Right lung (tissue), 10 donors: Measurements from ENCODE around the gene MTIF2. TPM values are rescaled to one million over a fixed set of nuclear protein-coding genes. Genes with fewer than 3 reads are reported as not detected.
"Not testable (repeated sequence)": the region's sequence is repeated elsewhere in the genome, so short reads cannot be mapped to it uniquely, and the experiment has no call there.

ENCODE experiments used
- DNase-seq, 2 donors: peaks; one replicate each; pipeline ENCODE4 v3.0.0-alpha.2; 2013
- long read RNA-seq, 8 donors: transcript quantifications; one replicate each; lab custom pipeline, GENCODE V29; 2026
- polyA plus RNA-seq, 5 donors: library from polyadenylated mRNA; unstranded; fragments of 120-200 nt; gene quantifications; one replicate each; pipeline versions ENCODE4 v1.2.1 to v1.2.3, GENCODE V29; 2013; ENCODE audit warnings: inconsistent platforms in 1 of 5, low replicate concordance in 1 of 5; ENCODE audit not compliant: insufficient read length in 5 of 5, insufficient read depth in 1 of 5

MTIF2 gene, protein sequence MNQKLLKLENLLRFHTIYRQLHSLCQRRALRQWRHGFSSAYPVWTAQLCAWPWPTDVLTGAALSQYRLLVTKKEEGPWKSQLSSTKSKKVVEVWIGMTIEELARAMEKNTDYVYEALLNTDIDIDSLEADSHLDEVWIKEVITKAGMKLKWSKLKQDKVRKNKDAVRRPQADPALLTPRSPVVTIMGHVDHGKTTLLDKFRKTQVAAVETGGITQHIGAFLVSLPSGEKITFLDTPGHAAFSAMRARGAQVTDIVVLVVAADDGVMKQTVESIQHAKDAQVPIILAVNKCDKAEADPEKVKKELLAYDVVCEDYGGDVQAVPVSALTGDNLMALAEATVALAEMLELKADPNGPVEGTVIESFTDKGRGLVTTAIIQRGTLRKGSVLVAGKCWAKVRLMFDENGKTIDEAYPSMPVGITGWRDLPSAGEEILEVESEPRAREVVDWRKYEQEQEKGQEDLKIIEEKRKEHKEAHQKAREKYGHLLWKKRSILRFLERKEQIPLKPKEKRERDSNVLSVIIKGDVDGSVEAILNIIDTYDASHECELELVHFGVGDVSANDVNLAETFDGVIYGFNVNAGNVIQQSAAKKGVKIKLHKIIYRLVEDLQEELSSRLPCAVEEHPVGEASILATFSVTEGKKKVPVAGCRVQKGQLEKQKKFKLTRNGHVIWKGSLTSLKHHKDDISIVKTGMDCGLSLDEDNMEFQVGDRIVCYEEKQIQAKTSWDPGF
- polyA plus RNA-seq, result 10 to 100 TPM; 24.3 to 39.9 (median 33.2) TPM
- long read RNA-seq, donor 1, partial matches to known transcripts, result 8 of 10 reads
- long read RNA-seq, donor 1, other reads (novel, unspliced or antisense), result 0 of 10 reads
- long read RNA-seq, donor 2, partial matches to known transcripts, result 0 of 1 reads
- long read RNA-seq, donor 2, other reads (novel, unspliced or antisense), result 0 of 1 reads
- long read RNA-seq, donor 3, partial matches to known transcripts, result 0 of 1 reads
- long read RNA-seq, donor 3, other reads (novel, unspliced or antisense), result 0 of 1 reads
- long read RNA-seq, donor 4, partial matches to known transcripts, result 0 of 1 reads
- long read RNA-seq, donor 4, other reads (novel, unspliced or antisense), result 0 of 1 reads
- long read RNA-seq, donor 5, partial matches to known transcripts, result 21 of 21 reads
- long read RNA-seq, donor 5, other reads (novel, unspliced or antisense), result 0 of 21 reads
- long read RNA-seq, donor 6, partial matches to known transcripts, result 14 of 15 reads
- long read RNA-seq, donor 6, other reads (novel, unspliced or antisense), result 0 of 15 reads
- long read RNA-seq, donor 7, partial matches to known transcripts, result 6 of 7 reads
- long read RNA-seq, donor 7, other reads (novel, unspliced or antisense), result 0 of 7 reads
- long read RNA-seq, donor 8, result 0 reads

DNA sequence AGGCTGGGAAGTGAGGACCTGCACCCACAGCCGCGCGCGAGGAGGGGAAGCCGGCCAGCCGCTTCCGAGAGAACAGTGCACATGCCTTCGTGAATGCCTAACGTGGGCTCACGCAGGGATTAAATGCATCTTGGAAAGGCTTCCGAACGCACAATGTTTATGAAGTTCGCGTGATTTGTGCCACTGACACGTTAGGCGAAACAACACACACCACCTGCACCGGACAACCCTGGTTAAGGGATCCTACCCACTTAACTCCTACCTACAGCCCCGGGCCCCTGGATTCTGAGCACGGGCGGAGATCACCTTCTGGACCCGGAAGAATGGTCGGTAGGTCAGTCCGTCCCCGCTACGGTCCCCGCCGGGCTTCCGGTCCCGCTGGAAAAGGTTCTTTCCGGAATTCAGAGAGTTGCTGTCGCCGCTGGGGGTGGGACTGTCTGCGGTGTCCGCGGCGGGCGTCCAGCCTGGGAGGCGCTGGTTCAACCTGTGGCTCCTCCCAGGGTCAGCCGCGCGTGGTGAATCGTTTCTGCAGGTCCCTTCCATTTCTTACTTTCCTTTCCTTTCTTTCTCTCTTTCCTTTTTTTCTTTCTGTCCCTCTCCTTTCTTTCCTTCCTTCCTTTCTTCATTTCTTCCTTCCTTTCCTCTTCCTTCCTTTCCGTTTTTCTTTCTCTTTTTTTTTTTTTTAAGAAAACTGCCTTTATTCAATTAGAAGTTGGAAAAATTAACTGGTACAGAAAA is at the start of gene MTIF2:
Gene MTIF2 (minus strand): TSS at position 325 of the 738 bp plus-strand sequence. CDS start 5,373 bp downstream, outside the sequence.
- DNase-seq, result peak; percentile 90 to 91

DNA sequence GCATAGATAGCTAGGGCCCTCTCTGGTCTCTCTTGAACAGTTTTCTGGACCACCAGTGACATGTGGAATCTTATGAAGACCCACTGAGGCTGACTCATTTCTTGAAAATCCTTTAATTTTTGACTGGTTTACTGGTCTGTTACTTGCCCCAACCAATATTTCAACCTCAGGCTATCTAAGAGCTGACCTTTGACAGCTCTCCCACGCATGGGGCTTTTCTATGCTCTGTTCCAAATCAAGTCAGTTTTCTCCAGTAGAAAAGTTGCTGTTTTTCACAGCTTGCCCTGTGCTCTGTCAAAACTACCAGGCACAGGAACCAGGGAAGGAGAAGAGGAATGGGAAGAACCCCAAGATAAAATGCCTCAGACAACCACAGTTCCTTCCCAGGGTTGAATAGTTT is 46.0 kb upstream of the MTIF2 start:
- no peak for DNase-seq

DNA sequence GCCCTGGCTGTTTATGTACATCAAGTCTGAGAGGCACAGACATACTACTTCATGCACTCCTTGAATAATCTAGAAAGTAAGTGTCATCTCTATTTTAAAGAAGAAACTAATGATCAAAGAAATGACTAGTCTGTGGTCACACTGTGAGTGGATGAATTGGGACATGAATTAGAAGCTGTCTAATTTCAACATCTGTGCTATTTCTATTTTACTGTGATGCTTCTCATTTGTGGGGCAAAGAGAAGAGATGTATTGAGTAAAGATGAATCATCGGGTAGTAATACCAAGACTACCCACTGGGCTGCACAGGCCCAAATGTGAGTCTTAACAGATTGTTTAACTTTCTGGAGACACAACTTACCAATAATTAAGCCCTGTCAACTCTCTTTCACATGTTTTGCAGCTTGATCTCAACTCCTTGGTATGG is 42.4 kb upstream of the MTIF2 start:
- no peak for DNase-seq

DNA sequence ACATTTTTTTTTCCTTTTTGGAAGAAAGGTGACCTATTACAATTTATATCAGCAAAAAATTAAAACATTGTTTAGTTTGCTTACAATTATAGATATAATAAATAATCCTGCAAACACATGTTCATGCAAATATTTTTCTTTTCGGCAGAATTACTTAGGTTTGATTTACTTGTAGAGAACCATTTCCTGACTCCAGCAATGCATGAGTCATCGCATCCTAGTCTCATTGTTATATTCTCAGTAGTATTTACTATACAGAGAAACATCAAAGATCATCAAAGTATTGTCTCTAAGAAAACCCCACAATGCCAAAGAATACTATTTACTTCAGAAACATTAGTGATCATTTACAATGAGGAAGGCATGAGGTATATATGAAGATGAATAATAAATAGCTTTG is 40.4 kb upstream of the MTIF2 start:
- no peak for DNase-seq

DNA sequence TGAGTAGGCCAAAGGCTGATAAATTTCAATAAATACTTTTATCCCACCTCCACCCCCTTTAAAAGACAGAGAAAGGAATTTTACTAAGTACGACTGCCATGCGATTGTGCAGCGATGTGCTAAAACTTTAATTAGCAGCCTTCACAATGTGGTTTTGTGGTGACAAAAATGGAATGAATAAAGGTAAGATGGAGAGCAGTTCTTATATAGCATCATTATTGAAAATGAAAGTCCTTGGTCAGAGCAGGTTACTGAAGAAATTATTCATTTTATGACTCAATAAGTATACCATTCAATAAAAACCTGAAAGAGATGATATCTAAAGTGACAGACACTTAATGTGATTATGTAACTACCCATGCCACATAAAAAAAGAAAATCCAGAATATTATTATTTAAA is 33.2 kb upstream of the MTIF2 start:
- DNase-seq, result no peak

DNA sequence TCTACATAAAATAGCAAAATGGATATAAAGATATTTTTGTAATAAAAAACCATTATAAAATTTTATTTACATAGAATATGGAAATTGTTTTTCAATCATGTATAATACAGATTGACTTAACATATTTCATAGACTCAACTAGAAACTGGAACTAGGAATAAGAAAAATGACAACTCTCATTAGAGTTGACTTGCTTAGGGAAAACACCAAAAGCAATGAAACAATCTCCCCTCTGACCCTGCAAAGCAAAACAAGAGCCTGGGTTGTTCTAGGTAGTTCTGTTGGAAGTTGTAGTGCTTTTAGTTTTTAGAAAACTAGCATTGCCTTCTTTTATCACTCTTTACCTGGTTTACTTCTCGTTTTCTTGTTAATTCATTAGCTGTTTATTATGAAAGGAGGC is 32.2 kb upstream of the MTIF2 start:
- DNase-seq, result no peak

DNA sequence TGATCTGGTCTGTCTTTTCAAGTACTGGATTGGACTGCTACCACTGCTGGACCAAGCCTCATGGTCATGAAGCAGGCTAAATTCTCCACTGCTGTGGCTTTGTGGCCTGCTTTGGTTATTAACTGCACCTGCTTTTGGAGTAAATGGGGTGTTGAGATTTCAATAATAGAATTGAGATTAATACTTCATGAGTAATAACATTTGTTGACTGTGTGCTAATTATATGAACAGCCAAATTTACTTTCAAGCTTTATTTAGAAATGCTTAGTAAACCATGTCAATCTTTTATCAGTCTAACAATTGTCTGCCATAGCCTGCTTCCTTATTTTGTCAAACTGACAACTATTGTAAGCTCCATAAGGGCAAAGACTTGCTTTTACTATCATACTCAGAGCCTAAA is 27.4 kb upstream of the MTIF2 start:
- no peak for DNase-seq

DNA sequence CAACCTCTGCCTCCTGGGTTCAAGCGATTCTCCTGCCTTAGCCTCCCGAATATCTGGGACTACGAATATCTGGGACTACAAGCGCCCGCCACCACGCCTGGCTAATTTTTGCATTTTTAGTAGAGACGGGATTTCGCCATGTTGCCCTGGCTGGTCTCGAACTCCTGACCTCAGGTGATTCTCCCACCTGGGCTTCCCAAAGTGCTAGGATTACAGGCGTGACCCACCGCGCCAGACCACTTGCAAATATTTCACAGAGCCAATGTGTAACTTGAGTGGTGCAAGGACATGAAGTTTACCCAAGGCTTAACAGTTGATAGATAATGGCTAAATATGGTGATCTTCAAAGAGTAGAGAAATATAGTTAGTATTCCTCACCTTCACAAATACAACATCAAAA is 14.1 kb upstream of the MTIF2 start:
- DNase-seq, result no peak

DNA sequence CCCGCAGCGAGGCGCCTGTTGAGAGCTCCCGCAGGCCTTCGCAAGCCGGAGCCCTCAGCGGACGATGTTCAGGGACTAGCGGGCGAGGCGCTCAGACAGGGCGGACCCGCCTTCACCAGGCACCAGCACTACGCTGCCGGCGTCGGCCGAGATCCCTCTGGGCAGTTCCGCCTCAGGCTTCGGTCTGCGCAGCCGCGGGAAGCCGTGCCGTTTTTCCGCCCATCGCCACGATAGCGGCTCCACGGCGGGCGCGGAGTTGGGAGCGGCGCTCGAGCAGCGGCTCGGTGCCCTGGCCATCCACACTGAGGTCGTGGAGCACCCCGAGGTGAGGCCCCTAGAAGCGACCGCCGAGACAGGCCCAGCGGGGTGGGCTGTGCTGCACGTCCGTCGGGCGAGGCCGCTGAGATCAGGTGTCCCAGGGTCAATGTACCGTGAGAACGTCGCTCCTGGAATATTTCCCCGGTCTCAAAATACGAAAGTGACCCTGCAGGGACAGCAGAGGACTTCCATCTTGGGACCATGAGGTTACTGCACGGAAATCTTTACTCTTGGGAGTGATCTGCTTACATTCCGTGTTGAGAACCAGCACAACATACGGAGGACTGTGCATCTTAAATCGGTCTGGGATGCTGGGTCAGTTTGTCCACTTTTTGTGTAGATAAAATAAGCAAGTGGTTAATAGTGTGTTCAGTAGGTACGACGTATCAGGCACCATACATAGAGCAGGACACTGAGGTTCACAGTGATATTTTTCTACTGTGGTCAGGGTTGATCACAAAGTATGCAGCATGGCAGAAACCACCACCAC is 13.3 kb upstream of the MTIF2 start:
- peak; percentile 77 to 83 for DNase-seq

DNA sequence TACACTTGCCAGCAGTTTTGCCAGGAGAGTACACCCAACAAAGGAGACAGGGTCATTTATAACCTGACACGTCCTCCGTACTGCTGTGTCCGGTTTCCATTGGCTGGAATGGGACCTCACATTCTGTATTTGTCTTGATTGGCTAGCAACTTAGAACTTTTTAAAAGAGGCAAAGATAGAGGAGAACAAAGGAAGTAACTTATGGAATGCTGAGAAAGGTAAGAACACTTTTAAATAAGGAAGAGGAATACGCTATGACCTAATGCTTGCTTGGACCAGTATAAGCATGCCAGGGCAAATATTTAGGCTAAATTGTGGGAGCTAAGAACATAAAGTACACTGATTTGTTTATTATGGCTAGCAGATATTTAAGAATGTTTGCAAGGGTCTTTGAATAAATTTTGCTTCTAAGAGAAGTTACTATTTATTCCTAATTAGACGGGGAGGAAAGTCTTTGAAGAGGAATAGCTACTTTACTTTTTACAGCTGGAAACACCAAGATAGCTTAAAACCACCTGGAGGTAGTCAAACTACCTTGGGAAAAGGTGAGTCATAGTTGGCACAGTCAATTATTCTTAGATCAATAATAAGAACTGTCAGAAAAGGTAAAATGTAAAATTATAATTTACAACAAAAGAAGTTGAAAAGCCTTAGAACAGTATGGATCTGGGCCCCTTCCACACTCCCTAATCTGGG is 12.0 kb upstream of the MTIF2 start:
- not testable (repeated sequence) for DNase-seq

DNA sequence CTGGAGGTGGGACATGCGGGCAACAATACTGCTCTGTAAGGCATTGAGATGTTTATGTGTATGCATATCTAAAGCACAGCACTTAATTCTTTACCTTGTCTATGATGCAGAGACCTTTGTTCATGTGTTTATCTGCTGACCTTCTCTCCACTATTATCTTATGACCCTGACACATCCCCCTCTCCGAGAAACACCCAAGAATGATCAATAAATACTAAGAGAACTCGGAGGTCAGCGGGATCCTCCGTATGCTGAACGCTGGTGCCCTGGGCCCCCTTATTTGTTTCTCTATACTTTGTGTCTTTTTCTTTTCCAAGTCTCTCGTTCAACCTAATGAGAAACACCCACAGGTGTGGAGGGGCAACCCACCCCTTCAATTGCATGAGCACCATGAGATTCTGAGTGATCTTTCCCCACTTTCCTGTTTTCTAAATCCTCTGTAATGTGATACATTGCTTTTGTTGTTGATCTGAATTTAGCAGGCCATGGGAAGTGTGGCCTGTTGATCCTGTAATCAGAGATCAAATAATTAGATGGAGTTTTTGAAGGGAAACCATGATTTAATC is 10.9 kb upstream of the MTIF2 start:
- not testable (repeated sequence) for DNase-seq

DNA sequence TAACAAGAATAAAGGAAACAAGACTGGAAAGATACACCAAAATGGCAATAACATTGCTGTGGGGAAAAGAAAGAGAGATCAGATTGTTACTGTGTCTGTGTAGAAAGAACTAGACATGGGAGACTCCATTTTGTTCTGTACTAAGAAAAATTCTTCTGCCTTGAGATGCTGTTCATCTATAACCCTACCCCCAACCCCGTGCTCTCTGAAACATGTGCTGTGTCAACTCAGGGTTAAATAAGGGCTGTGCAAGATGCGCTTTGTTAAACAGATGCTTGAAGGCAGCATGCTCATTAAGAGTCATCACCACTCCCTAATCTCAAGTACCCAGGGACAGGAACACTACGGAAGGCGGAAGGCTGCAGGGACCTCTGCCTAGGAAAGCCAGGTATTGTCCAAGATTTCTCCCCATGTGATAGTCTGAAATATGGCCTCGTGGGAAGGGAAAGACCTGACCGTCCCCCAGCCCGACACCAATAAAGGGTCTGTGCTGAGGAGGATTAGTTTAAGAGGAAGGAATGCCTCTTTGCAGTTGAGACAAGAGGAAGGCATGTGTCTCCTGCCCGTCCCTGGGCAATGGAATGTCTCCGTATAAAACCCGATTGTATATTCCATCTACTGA is 10.3 kb upstream of the MTIF2 start:
- DNase-seq, result not testable (repeated sequence)

DNA sequence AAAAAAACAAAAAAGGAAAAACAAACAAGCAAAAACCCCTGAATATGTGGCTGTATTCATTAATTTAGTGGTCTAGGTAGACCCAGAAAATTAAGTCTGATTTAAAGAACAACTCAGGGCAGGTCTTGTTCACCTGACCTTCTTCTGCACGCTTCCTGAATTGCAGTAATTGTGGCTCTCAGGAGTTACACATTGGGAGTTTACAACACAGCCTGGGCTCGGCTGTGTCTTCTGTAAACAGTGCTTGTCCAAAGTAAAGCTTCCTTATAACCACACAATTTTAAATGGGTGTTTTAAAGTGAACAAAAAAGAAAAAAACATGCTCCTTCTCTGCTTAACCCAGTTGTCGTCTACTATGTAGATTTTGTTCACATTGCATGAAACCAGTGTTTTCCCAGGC is 8.3 kb upstream of the MTIF2 start:
- no peak for DNase-seq

DNA sequence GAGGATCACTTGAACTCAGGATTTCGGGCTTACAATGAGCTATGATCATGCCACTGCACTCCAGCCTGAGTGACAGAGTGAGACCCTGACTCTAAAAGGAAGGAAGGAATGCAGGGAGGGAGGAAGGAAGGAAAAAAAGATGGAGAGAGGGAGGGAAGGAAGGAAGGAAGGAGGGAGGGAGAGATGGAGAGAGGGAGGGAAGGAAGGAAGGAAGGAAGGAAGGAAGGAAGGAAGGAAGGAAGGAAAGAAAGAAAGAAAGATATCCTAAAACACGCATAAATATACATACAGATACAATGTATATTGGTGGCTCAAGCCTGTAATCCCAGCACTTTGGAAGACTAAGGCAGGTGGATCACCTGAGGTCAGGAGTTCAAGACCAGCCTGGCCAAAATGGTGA is 5.3 kb upstream of the MTIF2 start:
- DNase-seq, result not testable (repeated sequence)

DNA sequence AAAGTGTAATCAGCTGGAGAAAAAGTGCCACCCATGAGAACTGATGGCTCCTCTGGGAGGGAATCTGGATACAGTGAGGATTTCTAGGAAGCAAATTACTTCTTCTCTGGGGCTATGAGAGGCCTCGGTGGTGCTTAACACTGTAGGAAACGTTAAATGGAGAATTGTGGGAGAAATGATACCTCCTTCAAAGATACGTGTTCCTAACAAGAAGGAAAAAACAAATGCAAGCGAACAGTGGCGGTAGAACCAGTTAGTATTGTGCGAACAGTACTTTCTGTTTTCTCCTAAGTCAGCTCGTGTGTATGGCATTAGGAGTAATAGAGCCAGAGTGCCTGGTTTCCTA is 587 bp upstream of the MTIF2 start:
- peak in 1 of 2 donors; percentile 9 for DNase-seq

DNA sequence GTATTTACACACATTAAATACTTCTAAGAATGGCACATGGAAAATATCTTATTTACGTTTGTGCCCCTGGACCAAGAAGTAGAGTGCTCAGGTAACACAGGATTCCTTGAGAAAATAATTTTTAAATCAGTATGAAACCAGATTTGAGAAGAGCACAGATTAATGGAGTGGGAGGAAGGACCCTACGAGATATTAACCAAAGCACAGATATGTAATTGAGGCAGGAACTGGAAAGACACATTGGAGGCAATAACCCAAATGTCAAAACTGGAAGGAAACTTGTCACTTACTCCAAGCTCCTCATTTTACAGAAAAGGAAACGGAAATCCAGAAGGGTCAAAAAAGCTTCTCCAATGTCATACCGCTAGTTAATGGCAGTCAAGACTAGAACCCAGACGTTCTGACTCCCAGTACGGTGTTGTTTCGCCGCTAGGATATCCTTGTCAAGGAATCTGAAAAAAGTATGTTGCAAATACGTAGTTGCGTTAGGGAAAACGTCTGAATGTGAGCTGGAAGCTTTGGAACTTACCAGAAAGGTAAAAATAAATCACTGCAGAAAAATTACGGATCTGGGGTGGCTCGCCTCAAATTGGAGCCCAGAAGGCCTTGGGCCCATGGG is 634 bp downstream of the MTIF2 start:
- peak in 1 of 2 donors; percentile 2 for DNase-seq

DNA sequence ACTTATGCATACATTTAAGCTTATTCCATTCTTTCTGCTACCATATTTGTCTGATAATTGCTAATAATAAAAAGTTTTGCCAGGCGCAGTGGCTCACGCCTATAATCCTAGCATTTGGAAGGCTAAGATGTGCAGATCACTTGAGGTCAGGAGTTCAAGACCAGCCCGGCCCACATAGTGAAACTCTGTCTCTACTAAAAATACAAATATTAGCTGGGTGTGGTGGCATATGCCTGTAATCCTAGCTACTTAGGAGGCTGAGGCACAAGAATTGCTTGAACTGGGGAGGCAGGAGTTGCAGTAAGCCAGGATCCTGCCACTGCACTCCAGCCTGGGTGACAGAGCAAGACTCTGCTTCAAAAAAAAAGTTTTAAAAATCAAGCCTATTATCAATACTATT is 9.4 kb downstream of the MTIF2 start:
- not testable (repeated sequence) for DNase-seq

DNA sequence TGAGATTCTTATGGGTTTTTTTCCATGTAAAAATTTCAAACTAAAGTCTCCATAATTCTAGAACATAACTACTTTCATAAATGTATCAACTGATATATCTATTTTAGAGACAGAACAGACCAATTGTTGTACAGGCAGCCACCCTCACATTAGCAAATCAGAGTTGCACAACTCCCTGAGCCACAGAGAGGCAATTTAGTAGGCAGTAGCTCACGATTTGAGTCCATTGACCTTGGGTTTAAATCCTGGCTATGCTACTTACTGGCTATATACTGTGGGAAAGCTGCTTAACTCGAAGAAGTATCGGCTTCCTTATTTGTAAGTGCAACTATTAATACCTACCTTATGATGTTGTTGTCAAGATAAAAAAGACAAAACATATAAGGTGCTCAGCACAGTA is 16.2 kb downstream of the MTIF2 start:
- no peak for DNase-seq
